ELF-1 (cell line): Measurements from ENCODE around the gene GRIN2A.

Source experiments
- DNase-seq: peaks from one replicate; pipeline ENCODE4 v3.0.0-alpha.2; 2016; ENCODE audit warnings: low read depth, low spot score

GRIN2A gene

DNA sequence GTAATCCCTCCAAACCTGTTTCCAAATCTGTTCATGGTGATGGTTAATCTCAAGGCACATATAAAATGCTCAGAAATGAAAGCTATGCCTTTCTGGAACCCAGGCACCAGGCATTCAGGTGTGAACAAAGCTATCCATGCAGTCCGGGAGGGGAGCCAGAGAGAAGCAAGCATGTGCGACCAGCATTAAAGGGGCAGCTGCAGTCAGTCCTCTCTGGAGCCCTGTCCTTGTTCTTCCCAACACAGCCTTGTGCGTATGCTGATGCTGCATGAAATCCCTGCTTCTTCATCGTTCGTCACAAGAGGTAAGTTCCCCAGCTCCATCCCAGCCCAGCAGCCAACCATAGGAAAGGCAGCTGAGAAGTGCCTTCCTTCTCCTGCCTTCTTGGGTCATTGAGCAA is 148.7 kb downstream of the GRIN2A start:
- DNase-seq, result no peak

DNA sequence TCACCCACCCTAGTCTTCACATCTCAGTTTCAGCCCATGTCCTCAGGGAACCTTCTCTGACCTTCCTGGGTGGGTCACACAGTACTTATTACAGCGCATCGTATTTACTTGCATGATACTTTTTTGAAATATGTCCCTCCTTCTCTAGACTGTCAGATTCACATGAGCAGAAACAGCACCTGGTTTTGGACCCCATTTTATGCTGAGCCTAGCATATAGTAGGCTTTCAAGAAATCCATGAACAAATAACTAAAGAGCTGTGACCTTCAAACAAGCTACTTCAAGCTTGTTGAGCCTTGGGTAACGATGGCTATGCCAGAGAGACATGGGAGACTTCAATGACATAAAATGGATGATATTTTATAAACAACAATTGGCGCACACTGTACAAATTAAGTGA is 150.3 kb downstream of the GRIN2A start:
- no peak for DNase-seq

DNA sequence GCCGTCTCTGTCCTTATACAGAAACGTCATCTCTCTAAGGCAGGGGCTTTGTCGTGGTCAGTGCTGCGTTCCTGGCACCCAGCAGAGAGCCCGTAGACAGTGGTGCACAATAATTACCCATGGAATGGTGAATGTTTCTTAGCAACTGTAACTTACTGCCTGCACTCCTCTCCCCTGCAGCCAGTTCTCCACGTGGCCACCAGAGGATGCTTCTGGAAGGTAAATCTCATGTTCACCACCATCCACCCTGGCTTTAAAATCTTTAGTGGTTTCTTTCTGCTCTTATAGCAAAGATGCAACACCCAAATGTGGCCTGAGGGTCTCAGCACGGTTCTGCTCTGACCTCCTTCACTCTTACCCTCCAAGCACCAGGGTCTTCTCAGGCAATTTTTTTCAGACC is 150.8 kb downstream of the GRIN2A start:
- DNase-seq, result no peak

DNA sequence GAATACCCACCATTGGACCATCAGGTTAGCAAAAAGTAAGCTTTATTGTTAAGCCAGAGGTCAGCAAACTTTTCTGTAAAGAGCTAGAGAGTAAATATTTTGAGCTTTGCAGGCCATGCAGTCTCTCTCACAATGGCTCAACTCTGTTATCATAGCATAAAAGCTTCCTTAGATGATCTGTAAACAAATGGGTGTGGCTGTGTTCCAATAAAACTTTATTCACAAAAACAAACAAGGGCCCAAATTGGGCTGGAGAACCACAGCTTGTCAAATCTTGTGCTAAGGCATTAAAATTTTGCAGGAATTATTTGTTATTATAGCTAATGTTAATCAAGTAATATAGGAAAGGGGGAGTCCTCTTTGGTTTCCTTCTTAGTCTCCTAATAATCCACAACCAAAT is 153.6 kb downstream of the GRIN2A start:
- no peak for DNase-seq

DNA sequence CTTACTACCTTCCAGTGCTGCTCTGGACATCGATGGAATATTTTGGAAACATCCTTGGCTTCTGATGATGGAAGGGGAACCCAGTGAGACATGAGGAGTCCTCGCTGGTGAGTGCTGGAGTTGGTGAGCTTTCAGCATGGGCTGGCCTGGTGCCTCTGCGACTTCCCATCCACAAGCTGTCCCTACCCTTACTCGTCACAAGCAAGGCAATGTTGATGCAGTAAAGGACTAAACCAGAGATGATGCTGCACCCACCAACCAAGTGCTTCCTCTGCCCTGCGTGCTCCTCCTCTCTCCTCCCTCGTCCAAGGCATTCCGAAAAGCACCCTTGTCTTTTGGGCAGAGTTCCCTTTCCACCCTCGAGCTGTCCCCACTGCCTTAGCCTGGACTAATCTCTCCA is 154.7 kb downstream of the GRIN2A start:
- DNase-seq, result no peak

DNA sequence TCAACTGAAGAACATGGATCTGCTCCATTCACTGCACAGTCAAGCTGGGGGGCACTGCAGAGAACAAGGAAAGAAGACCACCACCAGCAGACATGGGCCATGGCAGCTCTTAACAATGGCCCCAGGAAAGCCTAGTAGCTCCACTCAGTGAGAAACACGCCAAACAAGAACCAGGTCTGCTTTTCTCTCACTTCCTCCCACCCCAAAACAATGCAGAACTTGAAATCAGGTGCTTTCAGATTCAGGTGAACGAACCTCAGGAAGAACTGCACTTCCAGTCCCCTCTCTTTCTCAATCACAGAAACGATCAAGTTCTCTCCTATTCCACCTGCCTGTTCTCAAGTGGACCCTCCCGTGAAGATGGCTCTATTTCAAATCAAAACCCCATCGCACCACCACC is 155.6 kb downstream of the GRIN2A start:
- DNase-seq, result no peak

DNA sequence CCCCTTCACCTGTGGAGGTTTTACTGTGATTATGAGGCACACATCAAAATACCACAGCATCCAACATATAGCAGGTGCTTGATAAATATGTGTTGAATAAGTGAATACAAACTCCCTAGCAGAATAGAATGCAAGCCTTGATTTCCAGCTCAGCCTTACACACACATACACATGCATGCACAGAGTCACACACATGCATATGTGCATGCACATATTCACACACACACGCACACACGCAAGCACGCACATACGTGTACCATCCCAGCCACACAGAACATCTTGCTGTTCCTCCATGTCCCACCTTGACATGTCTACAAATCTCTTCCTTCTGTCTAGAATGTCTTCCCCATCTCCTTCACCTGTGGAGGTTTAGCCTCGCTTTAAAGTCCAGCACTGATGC is 160.1 kb downstream of the GRIN2A start:
- no peak for DNase-seq

DNA sequence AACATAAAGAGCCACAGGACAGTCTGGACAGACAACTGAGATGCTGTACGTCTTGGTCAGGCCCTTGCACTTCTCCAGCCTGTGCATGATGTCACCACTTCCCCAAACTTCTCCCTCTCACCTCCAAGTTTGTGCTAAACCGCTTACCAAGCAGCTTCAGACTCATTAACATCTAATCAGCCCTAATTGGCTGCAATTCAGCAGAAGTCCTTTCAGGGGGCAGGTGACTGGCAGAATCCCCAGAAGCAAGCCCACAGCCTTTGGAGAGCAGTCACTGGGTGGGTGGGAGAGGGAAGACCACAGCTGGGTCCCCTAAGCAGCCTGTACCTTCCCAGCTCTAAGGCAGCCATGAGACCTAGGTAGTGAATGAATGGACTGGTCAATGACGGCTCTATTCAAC is 161.4 kb downstream of the GRIN2A start:
- no peak for DNase-seq

DNA sequence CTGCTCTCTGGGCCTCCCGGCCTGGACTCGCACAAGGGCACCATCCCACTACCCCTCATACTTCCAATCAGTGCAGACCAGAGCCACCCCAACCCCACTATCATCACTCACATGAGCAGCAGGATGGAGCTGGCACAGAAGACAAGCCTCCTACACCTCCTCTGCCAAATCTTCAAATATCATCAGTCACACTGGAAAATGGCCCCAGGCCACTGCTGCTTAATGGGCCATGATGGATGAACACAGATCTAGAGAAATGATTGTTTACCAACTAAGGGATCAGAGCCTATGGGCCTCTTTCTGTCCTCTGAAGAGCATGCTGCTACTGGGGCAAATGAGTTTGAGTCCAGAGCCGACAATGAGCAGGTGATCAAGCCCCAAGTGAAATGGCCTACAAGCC is 165.5 kb downstream of the GRIN2A start:
- peak; percentile 18 for DNase-seq

DNA sequence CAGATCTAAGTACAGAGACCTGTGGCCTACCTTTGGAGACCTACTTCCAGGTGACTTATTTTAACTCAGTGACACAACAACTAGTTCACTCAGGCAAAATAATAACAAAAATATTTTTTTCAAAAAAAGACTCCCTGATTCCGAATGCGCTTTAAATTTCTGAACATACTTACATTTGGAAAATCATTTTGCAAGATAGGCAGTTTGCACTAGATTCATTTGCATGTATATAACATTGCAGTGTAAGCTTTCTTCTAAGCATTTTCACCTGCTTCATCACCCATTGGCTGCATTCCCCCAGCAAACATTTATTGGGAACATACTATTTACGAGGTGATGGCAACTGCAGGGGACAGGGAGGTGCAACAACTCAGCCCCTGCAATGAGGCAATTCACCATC is 166.8 kb downstream of the GRIN2A start:
- no peak for DNase-seq

DNA sequence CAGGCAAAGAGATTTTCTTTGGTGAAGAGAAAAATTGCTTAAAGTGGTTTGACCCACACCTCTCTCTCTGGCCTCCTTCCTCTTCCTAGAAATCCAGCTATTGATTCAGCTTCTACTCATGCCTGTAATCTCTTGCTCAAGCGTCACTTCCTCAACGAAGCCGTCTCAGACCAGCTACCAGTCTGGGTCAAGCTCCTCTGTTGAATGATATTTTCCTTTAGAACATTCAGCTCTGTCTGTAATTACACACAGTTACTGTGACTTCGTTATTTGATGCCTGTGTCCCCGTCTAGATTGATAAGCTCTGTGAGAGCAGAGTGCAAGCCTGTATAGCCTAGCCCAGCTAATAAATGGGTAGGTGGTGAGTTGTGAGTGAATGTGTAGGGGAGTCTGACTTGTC is 168.5 kb downstream of the GRIN2A start:
- DNase-seq, result no peak

DNA sequence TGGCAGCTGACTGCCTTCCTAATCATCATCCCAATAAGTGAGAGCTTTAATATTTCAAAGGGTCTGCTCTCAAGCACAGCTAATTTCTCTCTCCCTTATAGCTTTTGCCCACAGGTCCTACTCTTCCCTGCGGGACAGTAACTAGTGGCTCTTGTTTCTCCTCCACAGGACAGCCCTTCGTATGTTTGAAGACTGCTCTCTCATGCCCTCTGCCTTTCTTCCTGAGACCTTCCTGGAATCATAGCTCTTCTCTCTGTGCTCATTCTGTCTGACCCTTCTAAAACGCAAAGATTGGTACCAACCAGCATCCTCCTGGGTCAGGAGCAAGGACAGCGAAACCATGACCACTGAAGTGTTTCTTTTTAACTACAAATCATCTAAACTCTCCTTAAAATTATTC is 168.9 kb downstream of the GRIN2A start:
- DNase-seq, result no peak

DNA sequence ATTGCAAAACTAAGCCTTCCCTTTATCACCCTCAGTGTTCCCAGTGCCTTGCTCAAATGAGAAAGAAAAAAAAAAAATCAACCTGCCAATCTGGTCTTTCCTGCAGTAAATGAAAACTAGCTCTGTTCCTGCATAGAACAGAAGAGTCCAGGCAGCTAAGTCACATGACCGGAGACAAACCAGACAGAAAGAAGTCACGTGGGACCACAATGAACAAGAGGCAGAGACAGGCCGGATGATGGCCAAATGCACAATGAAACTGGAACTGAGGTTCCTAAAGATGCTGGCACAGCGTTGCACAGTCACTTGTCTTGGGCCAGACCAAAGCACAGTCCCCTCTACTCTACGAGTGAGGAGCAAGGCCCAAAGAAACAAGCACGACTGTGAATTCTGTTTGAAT is 172.5 kb downstream of the GRIN2A start:
- peak; percentile 39 for DNase-seq

DNA sequence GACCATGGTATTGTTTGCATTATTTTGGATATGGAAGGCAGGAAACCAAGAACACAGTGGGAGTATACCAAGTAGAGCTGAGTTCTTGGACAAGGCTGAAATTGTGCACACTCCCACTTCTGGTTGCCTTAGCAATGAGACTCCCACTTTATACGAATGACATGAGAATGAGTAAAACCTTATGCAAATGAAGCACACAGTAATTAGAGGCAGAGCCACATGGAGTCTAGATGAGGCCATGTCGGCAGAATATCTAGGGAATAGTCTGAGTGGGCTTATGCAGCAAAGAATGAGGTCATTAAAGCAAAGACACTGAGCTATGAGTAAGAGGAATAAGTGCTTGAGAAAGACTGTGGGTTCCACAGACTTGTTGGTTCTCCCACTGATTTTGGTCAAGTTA is 178.7 kb downstream of the GRIN2A start:
- no peak for DNase-seq

DNA sequence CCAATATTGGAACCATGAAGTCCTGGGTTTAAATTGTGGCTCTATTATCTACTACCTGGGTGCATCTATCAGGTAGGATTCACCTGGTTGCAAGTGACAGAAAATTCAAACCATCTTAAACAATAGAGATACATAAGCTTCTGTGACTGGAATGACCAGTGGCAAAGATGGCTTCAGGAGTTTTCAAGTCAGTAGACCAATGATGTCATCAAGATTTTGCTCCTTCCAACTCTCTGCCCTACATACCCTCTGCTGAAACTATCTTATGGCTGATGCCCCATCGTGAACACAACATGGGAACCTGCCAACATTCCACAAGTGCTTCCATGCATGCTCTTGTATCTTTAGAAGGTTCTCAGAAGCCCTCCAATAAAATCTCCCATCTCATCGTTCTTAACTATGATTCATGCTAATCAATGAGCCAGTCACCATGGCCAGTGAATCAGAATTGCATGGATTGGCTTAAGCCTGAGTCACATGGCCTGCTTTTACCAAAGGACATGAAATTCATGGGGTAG is 180.9 kb downstream of the GRIN2A start:
- DNase-seq, result no peak

DNA sequence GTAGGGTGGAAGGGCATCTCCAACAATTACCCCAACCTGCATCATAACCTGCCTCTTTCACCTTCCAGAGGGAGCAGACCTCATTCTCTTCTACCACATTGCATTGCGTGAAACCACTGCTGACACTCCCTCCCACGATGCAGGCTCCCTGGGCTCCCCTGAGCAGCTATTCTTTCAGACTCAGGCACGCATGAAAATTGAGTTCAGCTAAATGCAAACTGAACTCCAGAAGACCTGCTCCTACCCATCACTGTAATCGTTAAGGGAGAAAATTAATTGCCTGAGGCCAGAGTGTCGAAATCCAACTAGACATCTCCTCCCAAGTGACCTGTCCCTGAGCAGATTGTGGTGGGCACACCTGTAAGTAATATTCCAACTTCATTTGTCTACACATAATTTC is 186.0 kb downstream of the GRIN2A start:
- DNase-seq, result no peak

DNA sequence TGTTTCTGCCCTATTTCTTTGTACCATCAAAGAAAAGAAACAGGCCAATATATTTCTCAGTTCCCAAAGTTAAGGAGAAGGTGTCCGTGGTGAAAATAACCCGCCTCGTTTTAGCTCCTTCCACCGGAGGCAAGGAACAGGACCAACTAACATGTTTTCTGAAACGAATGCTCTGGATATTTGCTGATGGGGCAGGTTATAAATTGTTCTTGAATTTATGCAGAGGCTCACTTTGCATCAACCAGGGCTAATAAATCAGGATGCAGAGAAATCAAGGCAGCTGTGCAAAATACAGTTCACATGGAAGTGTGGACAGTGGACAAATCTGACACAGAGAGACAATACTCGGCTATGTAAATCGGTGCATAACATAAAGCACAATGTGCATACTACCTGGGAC is 189.8 kb downstream of the GRIN2A start:
- DNase-seq, result no peak

DNA sequence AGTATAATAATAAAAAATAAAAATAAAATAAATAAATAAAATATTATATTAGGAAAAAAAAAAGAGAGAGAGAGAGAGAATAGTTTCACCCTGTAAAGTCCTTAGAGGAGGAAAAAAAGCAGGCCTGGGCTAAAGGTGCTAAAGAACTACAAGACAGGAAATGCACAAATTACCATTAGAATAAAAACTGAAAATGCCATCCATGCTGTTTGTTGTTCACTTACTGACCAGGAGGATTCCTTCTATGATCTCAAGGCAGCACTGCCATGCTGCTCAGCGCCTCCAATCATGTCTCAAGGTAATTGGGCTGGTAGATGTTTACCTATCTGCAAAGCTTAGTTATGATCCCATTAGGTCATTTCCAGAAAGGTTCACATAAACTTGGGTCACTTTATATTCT is 201.2 kb downstream of the GRIN2A start:
- no peak for DNase-seq

DNA sequence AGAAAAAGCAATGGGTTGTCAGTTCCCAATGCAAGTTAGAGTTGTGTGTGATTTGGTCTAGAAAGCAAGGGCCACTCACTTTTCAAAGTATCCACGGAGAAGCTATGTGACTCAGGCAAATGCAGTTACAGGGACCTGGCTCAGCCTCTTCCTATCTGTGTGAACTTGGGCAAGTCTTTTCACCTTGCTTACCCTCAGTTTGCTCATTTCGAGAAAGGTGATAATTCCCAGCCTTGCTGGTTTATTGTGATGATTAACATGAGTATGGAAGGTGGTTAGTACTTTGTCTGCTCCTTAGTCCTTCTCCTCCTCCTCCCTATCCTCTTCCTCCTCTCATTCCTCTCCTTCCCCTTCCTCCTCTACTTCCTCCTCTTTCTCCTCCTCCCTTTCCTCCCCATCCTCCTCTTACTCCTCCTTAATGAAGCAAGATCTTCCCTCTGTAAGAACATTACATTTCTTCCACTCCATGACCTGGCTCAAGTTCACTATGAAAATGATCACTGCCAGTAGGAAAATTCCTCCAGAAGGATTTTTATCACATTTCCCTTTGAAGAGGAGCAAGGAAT is 204.0 kb downstream of the GRIN2A start:
- no peak for DNase-seq

DNA sequence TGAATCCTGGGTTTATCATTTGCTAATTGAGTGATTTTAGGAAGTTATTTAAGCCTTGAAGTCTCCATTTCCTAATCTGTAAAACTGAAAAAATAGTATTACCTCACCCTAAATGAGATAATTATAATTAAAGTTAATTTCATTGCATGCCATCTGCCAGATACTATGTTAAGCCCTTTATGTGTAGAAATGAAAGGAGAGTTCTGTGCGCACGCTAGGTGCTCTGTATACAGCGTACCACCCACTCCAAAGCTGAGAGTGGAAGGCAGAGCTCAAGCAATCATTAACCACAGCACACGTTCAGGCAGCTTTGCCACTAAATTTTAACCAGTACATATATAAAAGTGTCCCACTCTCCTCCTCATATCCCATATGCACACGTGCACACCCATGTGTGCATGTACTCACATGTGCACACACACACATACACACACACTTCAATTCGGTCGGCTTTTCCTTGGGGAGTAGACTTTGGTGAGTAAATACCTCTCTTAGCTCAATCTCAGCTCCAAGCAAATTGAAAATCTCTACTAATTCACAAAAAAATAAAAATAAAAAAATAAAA is 204.8 kb downstream of the GRIN2A start:
- no peak for DNase-seq

DNA sequence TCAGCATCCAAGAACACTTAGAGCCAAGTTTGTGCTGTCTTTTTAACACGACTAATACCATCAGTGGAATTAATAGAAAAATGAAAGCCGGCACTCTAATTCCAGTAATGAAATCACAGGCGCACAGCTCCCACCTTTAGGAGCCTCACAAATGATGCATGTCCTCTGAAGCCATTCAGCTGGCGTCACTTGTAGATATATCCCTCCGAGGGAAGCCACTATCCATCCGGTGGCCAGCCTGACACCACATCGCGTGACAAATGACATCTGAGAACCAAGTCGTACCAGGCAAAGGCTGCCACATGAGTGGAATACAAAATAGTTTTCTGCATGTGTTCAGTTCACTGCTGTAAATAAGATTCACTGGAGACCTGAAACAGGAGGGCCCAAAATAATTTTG is 205.6 kb downstream of the GRIN2A start:
- no peak for DNase-seq

DNA sequence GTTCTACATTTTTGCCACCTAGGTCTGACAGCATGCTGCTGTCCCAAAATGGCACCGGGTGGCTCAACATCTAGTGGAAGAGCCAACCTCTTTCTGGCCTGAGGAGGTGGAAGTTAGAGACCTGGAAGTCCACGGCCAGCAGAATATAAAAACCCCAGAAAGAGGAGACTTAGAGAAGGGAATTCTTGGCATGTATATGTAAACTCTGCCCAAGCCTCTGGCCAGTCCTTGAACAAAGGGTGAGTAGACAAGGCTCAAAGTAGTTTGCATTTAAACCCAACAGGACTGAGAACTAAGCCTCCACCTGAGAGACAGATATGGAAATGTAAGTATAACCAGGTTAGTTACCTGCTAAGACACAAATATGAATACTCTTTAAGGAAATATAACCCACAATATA is 210.3 kb downstream of the GRIN2A start:
- DNase-seq, result peak; percentile 11

DNA sequence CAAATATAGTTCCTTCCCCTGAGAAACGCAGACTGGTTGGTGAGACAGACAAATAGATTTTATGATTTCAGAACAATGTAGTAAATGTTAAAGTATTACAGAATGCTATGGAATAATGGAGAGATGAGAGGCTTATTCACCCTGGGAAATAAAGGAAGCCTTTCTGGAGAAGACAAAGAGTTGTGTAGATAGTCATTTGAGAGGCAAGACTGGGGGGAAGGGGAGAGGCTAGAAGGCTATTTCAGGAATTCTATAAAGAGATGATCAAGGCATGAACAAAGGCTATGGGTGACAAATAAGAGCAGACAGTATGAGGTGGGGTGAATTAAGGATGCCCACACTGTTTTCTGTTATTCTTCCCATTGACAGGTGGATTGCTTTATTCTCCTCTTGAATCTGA is 211.4 kb downstream of the GRIN2A start:
- DNase-seq, result no peak

DNA sequence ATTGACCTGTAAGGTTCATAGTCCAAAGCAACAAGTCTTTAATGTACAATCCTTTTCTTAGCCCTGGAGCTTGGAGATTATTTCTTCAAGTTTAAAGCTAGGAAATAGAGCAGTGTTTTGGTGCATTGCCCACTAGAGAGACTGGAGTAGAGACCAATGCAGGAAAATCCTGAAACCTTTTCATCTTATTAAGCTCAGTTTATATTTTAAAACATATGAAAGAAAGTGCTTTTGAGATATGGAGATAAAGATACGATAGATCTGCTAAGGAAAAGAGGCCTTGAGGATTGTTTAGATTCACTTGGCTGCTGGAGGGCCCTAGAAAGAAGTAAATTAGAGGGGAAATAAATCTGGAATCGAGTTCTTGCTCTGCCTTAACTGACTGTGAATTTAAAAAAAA is 212.0 kb downstream of the GRIN2A start:
- DNase-seq, result no peak
